ENCODE data around the gene FLII. TPM values are rescaled to one million over a fixed set of nuclear protein-coding genes. Genes with fewer than 3 reads are reported as not detected.

The FLII gene
- total RNA-seq, 1 donor from 2014 or later = 716 TPM

DNA sequence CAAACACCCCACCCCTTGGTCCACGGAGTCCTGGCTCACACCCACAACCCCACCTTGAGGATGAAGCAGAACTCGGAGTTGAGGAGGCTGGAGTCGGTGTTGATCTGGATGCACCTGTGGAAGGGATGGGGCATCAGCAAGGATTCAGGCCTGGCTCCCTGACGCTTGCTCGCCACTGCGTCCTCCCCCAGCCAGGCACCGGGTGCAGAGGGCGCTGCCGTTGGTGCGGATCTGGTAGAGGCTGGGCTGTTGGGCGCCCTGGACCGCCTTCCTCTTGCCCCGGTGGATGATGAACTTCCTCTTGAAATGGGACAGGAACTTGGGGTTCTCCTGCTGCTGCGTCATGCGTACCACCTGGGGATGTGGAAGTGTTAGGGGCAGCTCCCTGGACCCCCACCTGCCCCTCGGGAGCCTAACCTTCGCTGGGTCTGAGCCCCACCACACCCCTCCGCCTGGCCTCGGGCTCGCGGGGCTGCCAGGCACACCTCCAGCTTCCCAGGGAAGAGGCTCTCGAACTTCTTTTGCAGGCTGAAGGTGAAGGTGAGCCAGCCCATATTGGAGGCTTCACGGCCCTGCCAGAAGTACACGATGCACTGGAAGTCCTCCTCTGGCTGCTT, 12.3 kb downstream of the FLII start:
- no peak for DNase-seq (ENCODE audit: low spot score in 2 of 2)
- intact Hi-C loops (cut with DNase I) = no loop called here
- no peak overlapping the region for H3K27ac ChIP-seq
- no peaks in the 10 kb centered on the region for H3K9me3 ChIP-seq
- H3K36me3 ChIP-seq = peaks cover 74 to 79% of the 10 kb centered on the region in 2 donors
- no peaks in the 10 kb centered on the region for H3K27me3 ChIP-seq
- H3K4me3 ChIP-seq = no peak overlapping the region
- H3K4me1 ChIP-seq = peaks cover 0 to 2% of the 10 kb centered on the region in 2 donors
- TF ChIP-seq, protein P1, sequence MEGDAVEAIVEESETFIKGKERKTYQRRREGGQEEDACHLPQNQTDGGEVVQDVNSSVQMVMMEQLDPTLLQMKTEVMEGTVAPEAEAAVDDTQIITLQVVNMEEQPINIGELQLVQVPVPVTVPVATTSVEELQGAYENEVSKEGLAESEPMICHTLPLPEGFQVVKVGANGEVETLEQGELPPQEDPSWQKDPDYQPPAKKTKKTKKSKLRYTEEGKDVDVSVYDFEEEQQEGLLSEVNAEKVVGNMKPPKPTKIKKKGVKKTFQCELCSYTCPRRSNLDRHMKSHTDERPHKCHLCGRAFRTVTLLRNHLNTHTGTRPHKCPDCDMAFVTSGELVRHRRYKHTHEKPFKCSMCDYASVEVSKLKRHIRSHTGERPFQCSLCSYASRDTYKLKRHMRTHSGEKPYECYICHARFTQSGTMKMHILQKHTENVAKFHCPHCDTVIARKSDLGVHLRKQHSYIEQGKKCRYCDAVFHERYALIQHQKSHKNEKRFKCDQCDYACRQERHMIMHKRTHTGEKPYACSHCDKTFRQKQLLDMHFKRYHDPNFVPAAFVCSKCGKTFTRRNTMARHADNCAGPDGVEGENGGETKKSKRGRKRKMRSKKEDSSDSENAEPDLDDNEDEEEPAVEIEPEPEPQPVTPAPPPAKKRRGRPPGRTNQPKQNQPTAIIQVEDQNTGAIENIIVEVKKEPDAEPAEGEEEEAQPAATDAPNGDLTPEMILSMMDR (IDR thresholded peaks at IDR 0.05) = no peak

DNA sequence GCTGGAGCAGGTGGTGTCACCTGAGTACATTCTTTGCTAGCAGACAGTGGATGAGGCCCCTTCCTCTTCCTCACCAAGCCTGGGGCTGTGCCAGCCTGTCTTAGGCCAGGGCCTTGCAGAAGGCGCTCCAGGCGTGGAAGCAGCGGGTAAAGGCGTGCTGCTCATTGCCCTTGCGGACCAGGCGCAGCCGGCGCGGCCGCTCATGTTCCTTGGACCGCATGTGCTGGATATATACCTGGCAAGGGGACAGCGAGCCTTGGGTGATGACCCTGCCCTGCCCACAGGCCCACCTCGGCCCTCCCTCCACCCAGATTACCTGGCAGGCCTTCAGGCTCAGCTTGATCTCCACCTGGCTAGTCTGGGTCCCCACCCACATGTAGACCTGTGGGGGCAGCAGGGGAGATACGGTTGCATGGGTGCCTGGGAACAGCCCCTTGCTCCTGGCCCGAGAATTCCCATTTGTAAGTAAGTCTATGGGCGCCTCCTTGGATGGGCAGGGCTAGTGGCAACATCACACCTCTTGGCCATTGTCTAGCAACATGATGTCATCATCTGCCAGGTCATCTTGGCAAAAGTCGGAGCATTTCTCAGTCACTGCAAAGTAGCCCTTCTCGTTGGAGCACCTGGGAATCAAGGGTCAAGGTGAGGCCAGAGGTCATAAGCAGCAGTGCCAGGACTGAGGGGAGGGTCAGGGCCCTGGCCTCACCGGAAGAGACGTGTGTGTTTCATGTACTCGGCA, 13.3 kb downstream of the FLII start:
- DNase-seq (ENCODE audit: low spot score in 2 of 2) = no peak
- no peak overlapping the region for H3K4me3 ChIP-seq
- no peaks in the 10 kb centered on the region for H3K27me3 ChIP-seq
- H3K9me3 ChIP-seq = no peaks in the 10 kb centered on the region
- H3K36me3 ChIP-seq = peaks cover 64 to 78% of the 10 kb centered on the region in 2 donors
- TF ChIP-seq, protein P1 (IDR thresholded peaks at IDR 0.05) = no peak
- H3K4me1 ChIP-seq = peaks cover 0 to 2% of the 10 kb centered on the region in 2 donors
- H3K27ac ChIP-seq = no peak overlapping the region
- intact Hi-C loops (cut with DNase I) = no loop called here

DNA sequence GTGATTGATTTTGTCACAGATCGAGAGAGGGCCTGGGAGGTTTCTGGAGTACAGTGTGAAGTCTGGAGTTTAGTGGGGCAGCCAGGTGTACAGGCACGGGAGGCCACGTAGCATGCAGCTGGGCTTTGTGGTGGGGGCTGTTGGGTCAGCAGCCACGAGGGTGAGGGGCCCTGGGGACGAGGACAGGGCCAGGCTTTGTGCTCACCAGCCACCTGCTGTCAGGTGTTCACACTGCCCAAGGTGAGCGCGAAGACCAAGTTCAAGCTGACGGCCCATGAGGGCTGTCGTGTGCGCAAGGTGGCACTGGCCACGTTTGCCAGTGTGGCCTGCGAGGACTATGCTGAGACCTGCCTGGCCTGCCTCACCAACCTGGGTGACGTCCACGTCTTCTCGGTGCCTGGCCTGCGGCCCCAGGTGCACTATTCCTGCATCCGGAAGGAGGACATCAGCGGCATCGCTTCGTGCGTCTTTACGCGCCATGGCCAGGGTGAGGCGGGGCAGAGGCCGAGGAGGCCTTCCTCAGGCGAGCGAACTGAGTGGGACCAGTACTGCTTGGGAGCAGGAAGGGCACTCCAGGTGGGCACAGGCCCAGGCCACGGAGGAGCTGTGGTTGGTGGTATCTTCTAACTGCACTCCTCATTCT, 17.2 kb downstream of the FLII start:
- no peak overlapping the region for H3K4me3 ChIP-seq
- DNase-seq (ENCODE audit: low spot score in 2 of 2) = no peak
- intact Hi-C loops (cut with DNase I) = no loop called here
- no peak overlapping the region for H3K27ac ChIP-seq
- no peaks in the 10 kb centered on the region for H3K9me3 ChIP-seq
- no peaks in the 10 kb centered on the region for H3K4me1 ChIP-seq
- H3K36me3 ChIP-seq = peaks cover 33 to 66% of the 10 kb centered on the region in 2 donors
- TF ChIP-seq, protein P1 (IDR thresholded peaks at IDR 0.05) = no peak
- no peaks in the 10 kb centered on the region for H3K27me3 ChIP-seq

DNA sequence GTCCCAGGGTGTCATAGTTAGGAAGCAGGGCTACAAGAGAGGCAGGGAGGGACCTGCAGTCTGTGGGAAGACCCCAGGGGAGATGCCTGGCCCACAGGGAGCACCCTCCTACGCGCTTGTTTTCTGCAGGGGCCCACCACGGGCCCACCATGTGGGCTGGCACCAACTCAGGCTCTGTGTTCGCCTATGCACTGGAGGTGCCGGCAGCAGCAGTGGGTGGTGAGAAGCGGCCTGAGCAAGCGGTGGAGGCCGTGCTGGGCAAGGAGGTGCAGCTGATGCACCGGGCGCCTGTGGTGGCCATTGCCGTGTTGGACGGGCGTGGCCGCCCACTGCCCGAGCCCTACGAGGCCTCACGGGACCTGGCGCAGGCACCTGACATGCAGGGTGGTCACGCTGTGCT, 18.1 kb downstream of the FLII start:
- Histone ChIP-seq H3K9me3 (no peaks in the 10 kb centered on the region), H3K4me1 (no peaks in the 10 kb centered on the region), H3K27ac (no peak overlapping the region), H3K36me3 (peaks cover 24 to 63% of the 10 kb centered on the region in 2 donors), H3K4me3 (no peak overlapping the region), H3K27me3 (no peaks in the 10 kb centered on the region)
- intact Hi-C loops (cut with DNase I) = no loop called here
- TF ChIP-seq, protein P1 (IDR thresholded peaks at IDR 0.05) = no peak
- DNase-seq (ENCODE audit: low spot score in 2 of 2) = no peak

DNA sequence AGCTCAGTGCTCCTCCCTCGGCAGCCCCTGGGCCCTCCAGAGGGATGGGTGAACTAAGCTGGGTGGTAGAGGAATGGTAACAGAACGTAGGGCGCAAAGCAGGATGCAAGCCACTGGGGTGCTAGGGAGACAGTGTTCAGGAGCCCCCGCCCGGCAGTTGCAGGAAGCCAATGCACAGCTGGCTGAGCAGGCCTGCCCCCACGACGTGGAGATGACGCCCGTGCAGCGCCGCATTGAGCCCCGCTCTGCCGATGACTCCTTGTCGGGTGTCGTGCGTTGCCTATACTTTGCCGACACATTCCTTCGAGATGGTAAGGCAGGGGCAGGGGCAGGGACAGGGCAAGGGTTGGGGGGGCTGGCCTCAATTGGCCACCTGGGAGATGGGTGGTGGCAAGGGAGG, 20.2 kb downstream of the FLII start:
- DNase-seq (ENCODE audit: low spot score in 2 of 2) = no peak
- Histone ChIP-seq H3K9me3 (no peaks in the 10 kb centered on the region), H3K4me1 (no peaks in the 10 kb centered on the region), H3K27me3 (no peaks in the 10 kb centered on the region), H3K36me3 (peaks cover 15 to 60% of the 10 kb centered on the region in 2 donors), H3K27ac (no peak overlapping the region), H3K4me3 (no peak overlapping the region)
- TF ChIP-seq, protein P1 (IDR thresholded peaks at IDR 0.05) = no peak
- intact Hi-C loops (cut with DNase I) = no loop called here

All from ascending aorta (tissue), 2 donors.